ENCODE data around the gene MOB1B. TPM values are rescaled to one million over a fixed set of nuclear protein-coding genes. Genes with fewer than 3 reads are reported as not detected.
"Not testable (repeated sequence)": the region's sequence is repeated elsewhere in the genome, so short reads cannot be mapped to it uniquely, and the experiment has no call there.

MOB1B gene
- total RNA-seq, 1 donor from 2014 or later, result 8.4 TPM

- Histone ChIP-seq H3K4me3 (ENCODE audit: low read depth, low read length) (no peak overlapping the region), H3K36me3 (ENCODE audit: control insufficient read depth, insufficient read depth, low read length) (no peaks in the 10 kb centered on the region), H3K27me3 (ENCODE audit: control insufficient read depth, insufficient read depth, low read length) (no peaks in the 10 kb centered on the region)
- TF ChIP-seq, protein P1, sequence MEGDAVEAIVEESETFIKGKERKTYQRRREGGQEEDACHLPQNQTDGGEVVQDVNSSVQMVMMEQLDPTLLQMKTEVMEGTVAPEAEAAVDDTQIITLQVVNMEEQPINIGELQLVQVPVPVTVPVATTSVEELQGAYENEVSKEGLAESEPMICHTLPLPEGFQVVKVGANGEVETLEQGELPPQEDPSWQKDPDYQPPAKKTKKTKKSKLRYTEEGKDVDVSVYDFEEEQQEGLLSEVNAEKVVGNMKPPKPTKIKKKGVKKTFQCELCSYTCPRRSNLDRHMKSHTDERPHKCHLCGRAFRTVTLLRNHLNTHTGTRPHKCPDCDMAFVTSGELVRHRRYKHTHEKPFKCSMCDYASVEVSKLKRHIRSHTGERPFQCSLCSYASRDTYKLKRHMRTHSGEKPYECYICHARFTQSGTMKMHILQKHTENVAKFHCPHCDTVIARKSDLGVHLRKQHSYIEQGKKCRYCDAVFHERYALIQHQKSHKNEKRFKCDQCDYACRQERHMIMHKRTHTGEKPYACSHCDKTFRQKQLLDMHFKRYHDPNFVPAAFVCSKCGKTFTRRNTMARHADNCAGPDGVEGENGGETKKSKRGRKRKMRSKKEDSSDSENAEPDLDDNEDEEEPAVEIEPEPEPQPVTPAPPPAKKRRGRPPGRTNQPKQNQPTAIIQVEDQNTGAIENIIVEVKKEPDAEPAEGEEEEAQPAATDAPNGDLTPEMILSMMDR (IDR thresholded peaks at IDR 0.05; ENCODE audit: insufficient read depth, low read length, severe bottlenecking), result no peak
- DNase-seq (ENCODE audit: low read depth), result no peak
- FAIRE-seq, result no peak
Observed at GRCh38 chr4:71006203-71006907, 104.2 kb downstream of the MOB1B start.

- FAIRE-seq, result no peak
- H3K36me3 ChIP-seq (ENCODE audit: control insufficient read depth, insufficient read depth, low read length), result no peaks in the 10 kb centered on the region
- TF ChIP-seq, protein P1 (IDR thresholded peaks at IDR 0.05; ENCODE audit: insufficient read depth, low read length, severe bottlenecking), result no peak
Observed at GRCh38 chr4:71008196-71008595, 106.0 kb downstream of the MOB1B start.

GRCh38 chr4:71009086-71009485 is 106.9 kb downstream of the MOB1B start:
- TF ChIP-seq, protein P1 (IDR thresholded peaks at IDR 0.05; ENCODE audit: insufficient read depth, low read length, severe bottlenecking), result no peak
- FAIRE-seq (no peak), DNase-seq (ENCODE audit: low read depth) (no peak)
- Histone ChIP-seq H3K27me3 (ENCODE audit: control insufficient read depth, insufficient read depth, low read length) (no peaks in the 10 kb centered on the region), H3K4me3 (ENCODE audit: low read depth, low read length) (no peak overlapping the region), H3K36me3 (ENCODE audit: control insufficient read depth, insufficient read depth, low read length) (no peaks in the 10 kb centered on the region)

More at GRCh38 chr4:71008196-71008595, 106.0 kb downstream of the MOB1B start:
- Histone ChIP-seq H3K4me3 (ENCODE audit: low read depth, low read length) (no peak overlapping the region), H3K27me3 (ENCODE audit: control insufficient read depth, insufficient read depth, low read length) (no peaks in the 10 kb centered on the region)
- no peak for DNase-seq (ENCODE audit: low read depth)

- Histone ChIP-seq H3K27me3 (ENCODE audit: control insufficient read depth, insufficient read depth, low read length) (no peaks in the 10 kb centered on the region), H3K36me3 (ENCODE audit: control insufficient read depth, insufficient read depth, low read length) (no peaks in the 10 kb centered on the region), H3K4me3 (ENCODE audit: low read depth, low read length) (no peak overlapping the region)
- peak; percentile 54 for DNase-seq (ENCODE audit: low read depth)
- TF ChIP-seq, protein P1 (IDR thresholded peaks at IDR 0.05; ENCODE audit: insufficient read depth, low read length, severe bottlenecking), result peak; percentile 50
- FAIRE-seq, result no peak
Observed at GRCh38 chr4:71009890-71010588, 107.9 kb downstream of the MOB1B start.

DNA sequence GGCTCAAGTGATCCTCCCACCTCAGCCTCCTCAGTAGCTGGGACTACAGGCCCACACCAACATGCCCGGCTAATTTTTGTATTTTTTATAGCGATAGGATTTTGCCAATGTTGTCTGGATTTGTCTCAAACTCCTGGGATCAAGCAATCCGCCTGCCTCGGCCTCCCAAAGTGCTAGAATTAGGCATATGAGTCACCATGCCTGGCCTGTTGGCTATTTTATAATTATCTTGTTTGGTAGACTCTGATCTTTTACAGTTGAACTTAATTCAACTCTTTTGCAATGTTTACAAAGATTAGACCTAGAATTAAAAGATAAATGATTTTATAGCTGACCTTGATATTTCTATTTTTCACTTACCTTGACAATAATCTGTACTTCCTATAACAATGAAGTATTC is 109.3 kb downstream of the MOB1B start:
- no peak for FAIRE-seq
- H3K36me3 ChIP-seq (ENCODE audit: control insufficient read depth, insufficient read depth, low read length), result no peaks in the 10 kb centered on the region
- TF ChIP-seq, protein P1 (IDR thresholded peaks at IDR 0.05; ENCODE audit: insufficient read depth, low read length, severe bottlenecking), result no peak

DNA sequence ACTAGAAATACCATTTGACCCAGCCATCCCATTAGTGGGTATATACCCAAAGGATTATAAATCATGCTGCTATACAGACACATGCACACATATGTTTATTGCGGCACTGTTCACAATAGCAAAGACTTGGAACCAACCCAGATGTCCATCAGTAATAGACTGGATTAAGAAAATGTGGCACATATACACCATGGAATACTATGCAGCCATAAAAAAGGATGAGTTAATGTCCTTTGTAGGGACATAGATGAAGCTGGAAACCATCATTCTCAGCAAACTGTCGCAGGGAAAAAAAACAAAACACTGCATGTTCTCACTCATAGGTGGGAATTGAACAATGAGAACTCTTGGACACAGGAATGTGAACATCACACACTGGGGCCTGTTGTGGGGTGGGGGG is 115.2 kb downstream of the MOB1B start:
- H3K27me3 ChIP-seq (ENCODE audit: control insufficient read depth, insufficient read depth, low read length); H3K4me3 ChIP-seq (ENCODE audit: low read depth, low read length); FAIRE-seq; DNase-seq (ENCODE audit: low read depth); H3K36me3 ChIP-seq (ENCODE audit: control insufficient read depth, insufficient read depth, low read length): not testable (repeated sequence)

More for the DNA sequence above, 109.3 kb downstream of the MOB1B start:
- Histone ChIP-seq H3K27me3 (ENCODE audit: control insufficient read depth, insufficient read depth, low read length) (no peaks in the 10 kb centered on the region), H3K4me3 (ENCODE audit: low read depth, low read length) (no peak overlapping the region)
- no peak for DNase-seq (ENCODE audit: low read depth)

Data from bronchial epithelial cell (primary cell).